Measurements from ENCODE around the gene ZNF155. TPM values are rescaled to one million over a fixed set of nuclear protein-coding genes. Genes with fewer than 3 reads are reported as not detected.
A peak's percentile ranks its signal among the peaks of the same experiment; 100 is the strongest.

Gene ZNF155
- total and polyA plus RNA-seq, 10 of the 15 experiments (the other 5 are each of a cell fraction or from before 2014, with no cell fraction given) = 2.4 to 12.2 (median 5.6) TPM

GRCh38 chr19:44025217-44025936 is 41.4 kb downstream of the ZNF155 start, which contains the start of gene ZNF222:
ZNF222 (plus strand) TSS chr19:44025379; CDS start chr19:44025437, 58 bp downstream.
- ChIA-PET SMC1A (ENCODE audit: uncharacterized antibody, unreplicated experiment) (interaction anchor here (0.8 to 2.7 kb wide), 4 partner anchors 23 to 94 kb away, joined by 3 to 11 read pairs (median 4); partner anchors contain the start of gene ZNF230), POLR2A (no interaction called here), RAD21 (ENCODE audit: unreplicated experiment) (interaction anchor here (1.0 kb wide), 2 partner anchors 74 to 357 kb away, joined by 3 read pairs; partner anchors contain the start of gene ZNF221), CTCF (interaction anchor here (0.7 to 1.4 kb wide), 4 partner anchors 22 to 204 kb away, joined by 3 to 4 read pairs (median 4); no protein-coding TSS in a partner anchor)
- peak; percentile 100 for ATAC-seq
- H3K4me2 ChIP-seq (ENCODE audit: control insufficient read depth, insufficient read depth) = peak within 1 kb of the TSS; percentile 82
- 4% methylated on average over 37 of the region's 37 CpGs for whole genome bisulfite sequencing (ENCODE audit: insufficient coverage, insufficient replicate concordance, low lambda C conversion rate, missing lambda C conversion rate)
- H2AFZ ChIP-seq (ENCODE audit: control insufficient read depth, low read depth, low read length) = peak within 1 kb of the TSS; percentile 99
- H3K27ac ChIP-seq (ENCODE audit: control insufficient read depth, insufficient read depth) = peak within 1 kb of the TSS; percentile 69
- no peaks in the 10 kb centered on the region; the same call in 1 of the 2 replicates for H3K79me2 ChIP-seq (ENCODE audit: control insufficient read depth, insufficient read depth, low read length)
- no peaks in the 10 kb centered on the region for H3K27me3 ChIP-seq (replicated peaks in 1 of 2; ENCODE audit: control insufficient read depth in 2 of 2, insufficient read depth in 2 of 2, low read length in 1 of 2)
- H4K20me1 ChIP-seq (ENCODE audit: control insufficient read depth, insufficient read depth) = no peaks in the 10 kb centered on the region
- TSS peak; percentile 80 for BruUV-seq (replicated peaks)
- intact Hi-C loops (cut with micrococcal nuclease; ENCODE audit: unreplicated experiment) = no loop called here
- H3K4me3 ChIP-seq = peak within 1 kb of the TSS; percentile 77
- in situ Hi-C loops (cut with MboI) = no loop called here
- peaks cover 5% of the 10 kb centered on the region; the same call in 1 of the 3 replicates for H3K9me3 ChIP-seq (replicated peaks; ENCODE audit: control insufficient read depth, insufficient read depth, low read length)
- peak; percentile 68 for DNase-seq (ENCODE audit: low read depth, low spot score)
- H3K4me1 ChIP-seq (ENCODE audit: control insufficient read depth, insufficient read depth, low read length) = no peaks in the 10 kb centered on the region
- peaks cover 0 to 1% of the 10 kb centered on the region in 2 experiments; a peak in 2 of 4 replicates for H3K36me3 ChIP-seq (ENCODE audit: control insufficient read depth in 2 of 2, insufficient read depth in 2 of 2, low read length in 1 of 2)
- H3K9ac ChIP-seq (ENCODE audit: control insufficient read depth, insufficient read depth, low read length) = peak within 1 kb of the TSS; percentile 70
- peak; percentile 77 for FAIRE-seq
- TF ChIP-seq NR2C2 (IDR thresholded peaks at IDR 0.05; ENCODE audit: borderline replicate concordance, control insufficient read depth, insufficient read length, low read depth) = no peak
- TF ChIP-seq CREB1 (IDR thresholded peaks at IDR 0.05; ENCODE audit: low read depth) = peak; percentile 95
- no peak for TF ChIP-seq DPF2 (IDR thresholded peaks at IDR 0.05)
- no peak for TF ChIP-seq CUX1 (IDR thresholded peaks at IDR 0.05; ENCODE audit: insufficient replicate concordance, low read depth, low read length)
- peak; percentile 95 for TF ChIP-seq CREM (IDR thresholded peaks at IDR 0.05; ENCODE audit: low read depth)
- TF ChIP-seq RBBP5 (conservative IDR thresholded peaks at IDR 0.05) = no peak
- peak; percentile 46; the same call in 1 of the 2 replicates for TF ChIP-seq CHD2 (IDR thresholded peaks at IDR 0.05; ENCODE audit: borderline replicate concordance, low read depth, low read length)
- TF ChIP-seq ASH2L (IDR thresholded peaks at IDR 0.05; ENCODE audit: borderline replicate concordance, low read depth) = peak; percentile 65; the same call in 1 of the 2 replicates
- peak; percentile 67 for TF ChIP-seq NR2F1 (conservative IDR thresholded peaks at IDR 0.05)
- peak; percentile 53 for TF ChIP-seq POLR2AphosphoS5 (IDR thresholded peaks at IDR 0.05; ENCODE audit: low read length)
- no peak for TF ChIP-seq PKNOX1 (IDR thresholded peaks at IDR 0.05)
- peak; percentile 41; the same call in 1 of the 2 replicates for TF ChIP-seq MXI1 (IDR thresholded peaks at IDR 0.05; ENCODE audit: low read depth, low read length)
- peak; percentile 72; the same call in 1 of the 2 replicates for TF ChIP-seq ELK1 (IDR thresholded peaks at IDR 0.05; ENCODE audit: low read depth, low read length)
- peak; percentile 87 for TF ChIP-seq GABPA (IDR thresholded peaks at IDR 0.05; ENCODE audit: low read depth)
- TF ChIP-seq TAF1 (IDR thresholded peaks at IDR 0.05; ENCODE audit: borderline replicate concordance, low read depth, low read length) = peak; percentile 46; the same call in 1 of the 2 replicates
- peak; percentile 66 for TF ChIP-seq RUNX3 (IDR thresholded peaks at IDR 0.05; ENCODE audit: low read length)
- peak; percentile 24; the same call in 1 of the 2 replicates for TF ChIP-seq JUNB (IDR thresholded peaks at IDR 0.05)
